Stimulated activated naive CD8-positive, alpha-beta T cell treated with anti-CD3 and anti-CD28 coated beads, Interleukin-15, amount 100 ng/mL, for 72 hours (primary cell): Measurements from ENCODE around the gene ESPL1.
A peak's percentile ranks its signal among the peaks of the same experiment; 100 is the strongest.
"Not testable (repeated sequence)": the region's sequence is repeated elsewhere in the genome, so short reads cannot be mapped to it uniquely, and the experiment has no call there.

Source experiments
- ATAC-seq: fragments of 150-1000 bp; cut with Tn5 transposase; 2 replicates; pipeline ENCODE4 v1.10.0; 2021; ENCODE audit warnings: mild to moderate bottlenecking, moderate library complexity
- DNase-seq, 2 donors: peaks; one replicate each; pipeline ENCODE4 v3.0.0; 2021 to 2022
- H3K27ac Mint-ChIP-seq, 2 donors: one replicate each; pipeline ENCODE4 v1.8.0; 2022; ENCODE audit warnings: mild to moderate bottlenecking in 2 of 2, mixed read lengths in 2 of 2, moderate library complexity in 2 of 2
- H3K27me3 Mint-ChIP-seq: one replicate; pipeline ENCODE4 v1.8.0; 2022; ENCODE audit warnings: mixed read lengths
- H3K4me1 Mint-ChIP-seq: one replicate; pipeline ENCODE4 v1.8.0; 2022; ENCODE audit warnings: mild to moderate bottlenecking, mixed read lengths
- H3K4me3 Mint-ChIP-seq, 2 donors: one replicate each; pipeline ENCODE4 v1.8.0; 2022; ENCODE audit warnings: mild to moderate bottlenecking in 2 of 2, mixed read lengths in 2 of 2, moderate library complexity in 1 of 2
- H3K9me3 Mint-ChIP-seq, 2 donors: one replicate each; pipeline ENCODE4 v1.8.0; 2022; ENCODE audit warnings: mixed read lengths in 2 of 2

Gene ESPL1

DNA sequence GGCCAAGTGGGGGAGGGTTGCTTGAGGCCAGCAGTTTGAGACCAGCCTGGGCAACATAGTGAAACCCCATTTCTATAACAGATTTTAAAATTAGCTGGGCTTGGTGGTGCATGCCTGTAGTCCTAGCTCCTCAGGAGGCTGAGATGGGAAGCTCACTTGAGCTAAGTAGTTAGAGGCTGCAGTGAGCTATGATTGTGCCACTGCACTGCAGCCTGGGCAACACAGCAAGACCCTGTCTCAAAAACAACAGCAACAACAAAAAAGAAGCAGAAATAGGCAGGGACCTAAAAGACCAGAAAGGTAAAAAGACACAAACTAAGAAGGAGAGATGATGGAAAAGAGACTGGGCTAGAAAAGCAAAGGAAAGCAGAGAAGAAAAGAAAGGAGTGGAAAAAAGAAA lies 64.2 kb downstream of the ESPL1 start:
- Mint-ChIP-seq H3K27me3 (peaks cover 77% of the 10 kb centered on the region), H3K4me1 (peaks cover 13% of the 10 kb centered on the region), H3K27ac (peak overlapping the region in 1 of 2 donors; percentile 5)
- not testable (repeated sequence) for ATAC-seq, H3K9me3 Mint-ChIP-seq, DNase-seq, H3K4me3 Mint-ChIP-seq

- H3K4me3 Mint-ChIP-seq = no peak overlapping the region
- peaks cover 12% of the 10 kb centered on the region for H3K4me1 Mint-ChIP-seq
- ATAC-seq (no peak), DNase-seq (no peak)
- no peaks in the 10 kb centered on the region for H3K9me3 Mint-ChIP-seq
- H3K27ac Mint-ChIP-seq = no peak overlapping the region
- peaks cover 77% of the 10 kb centered on the region for H3K27me3 Mint-ChIP-seq
Observed at GRCh38 chr12:53332744-53333143, 64.6 kb downstream of the ESPL1 start.

DNA sequence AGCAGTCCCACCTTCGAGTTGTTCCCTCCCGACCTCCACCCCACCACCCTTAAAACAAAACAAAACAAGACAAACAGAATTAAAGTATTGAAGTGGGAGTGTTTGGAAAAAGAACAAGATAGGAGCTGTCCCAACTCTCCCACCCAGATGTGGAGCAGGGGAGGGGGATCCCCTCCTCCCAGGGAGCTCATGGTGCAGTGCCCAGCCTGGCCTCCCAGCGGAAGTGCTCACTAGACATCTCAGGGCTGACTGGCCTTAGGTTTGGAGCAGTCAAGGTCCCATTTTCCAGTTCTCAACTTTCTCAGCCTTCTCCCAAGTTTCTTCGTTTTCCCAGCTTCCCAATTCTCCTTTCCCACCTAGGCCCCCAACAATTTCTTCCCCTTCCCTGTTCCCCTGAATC lies 65.2 kb downstream of the ESPL1 start:
- H3K4me3 Mint-ChIP-seq = no peak overlapping the region
- H3K27ac Mint-ChIP-seq = no peak overlapping the region
- DNase-seq = no peak
- H3K4me1 Mint-ChIP-seq = peaks cover 16% of the 10 kb centered on the region
- ATAC-seq = no peak
- H3K9me3 Mint-ChIP-seq = no peaks in the 10 kb centered on the region
- peaks cover 78% of the 10 kb centered on the region for H3K27me3 Mint-ChIP-seq

- no peak overlapping the region for H3K4me3 Mint-ChIP-seq
- no peaks in the 10 kb centered on the region for H3K9me3 Mint-ChIP-seq
- DNase-seq (no peak), ATAC-seq (no peak)
- H3K27me3 Mint-ChIP-seq = peaks cover 80% of the 10 kb centered on the region
- H3K4me1 Mint-ChIP-seq = peaks cover 18% of the 10 kb centered on the region
- no peak overlapping the region for H3K27ac Mint-ChIP-seq
Observed at GRCh38 chr12:53333845-53334244, 65.7 kb downstream of the ESPL1 start.

- ATAC-seq (no peak), DNase-seq (no peak)
- peaks cover 78% of the 10 kb centered on the region for H3K27me3 Mint-ChIP-seq
- peaks cover 18% of the 10 kb centered on the region for H3K4me1 Mint-ChIP-seq
- no peak overlapping the region for H3K4me3 Mint-ChIP-seq
- no peaks in the 10 kb centered on the region for H3K9me3 Mint-ChIP-seq
- H3K27ac Mint-ChIP-seq = no peak overlapping the region
Observed at GRCh38 chr12:53334822-53335221, 66.7 kb downstream of the ESPL1 start.

GRCh38 chr12:53336181-53336681 lies 68.1 kb downstream of the ESPL1 start, which contains the start of gene SP7:
Gene SP7, minus strand, starts transcription at chr12:53336354. Its CDS starts 708 bp downstream, at chr12:53335646.
- no peaks in the 10 kb centered on the region for H3K9me3 Mint-ChIP-seq
- H3K27ac Mint-ChIP-seq = peak within 1 kb of the TSS in 1 of 2 donors; percentile 16
- DNase-seq (no peak), ATAC-seq (peak; percentile 22)
- peaks cover 26% of the 10 kb centered on the region for H3K4me1 Mint-ChIP-seq
- H3K27me3 Mint-ChIP-seq = peaks cover 85% of the 10 kb centered on the region
- H3K4me3 Mint-ChIP-seq = no peak within 1 kb of the TSS

DNA sequence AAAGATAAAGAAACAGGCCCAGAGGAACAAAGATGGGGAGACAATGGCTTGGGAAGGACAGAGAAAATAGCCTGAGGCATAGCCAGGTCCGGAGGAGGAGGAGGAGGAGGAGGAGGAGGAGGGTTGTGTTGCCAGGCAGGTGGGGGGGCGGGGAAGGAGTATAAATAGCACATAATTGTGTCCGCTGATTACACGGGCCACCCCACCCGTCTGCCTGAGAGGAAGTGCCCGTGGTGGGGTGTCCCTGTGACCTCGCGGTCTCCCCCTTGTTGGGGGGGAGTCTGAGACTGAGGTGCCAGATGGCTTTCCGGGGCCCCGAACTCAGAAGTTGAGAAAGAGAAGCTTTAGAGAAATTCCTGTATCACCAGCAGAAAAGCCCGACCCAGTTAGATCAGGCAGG lies 69.9 kb downstream of the ESPL1 start:
- Mint-ChIP-seq H3K4me1 (peaks cover 26% of the 10 kb centered on the region), H3K27me3 (peaks cover 70% of the 10 kb centered on the region), H3K9me3 (no peaks in the 10 kb centered on the region), H3K27ac (peak overlapping the region in 1 of 2 donors; percentile 73), H3K4me3 (peak overlapping the region in 1 of 2 donors; percentile 7)
- ATAC-seq (no peak), DNase-seq (no peak)

DNA sequence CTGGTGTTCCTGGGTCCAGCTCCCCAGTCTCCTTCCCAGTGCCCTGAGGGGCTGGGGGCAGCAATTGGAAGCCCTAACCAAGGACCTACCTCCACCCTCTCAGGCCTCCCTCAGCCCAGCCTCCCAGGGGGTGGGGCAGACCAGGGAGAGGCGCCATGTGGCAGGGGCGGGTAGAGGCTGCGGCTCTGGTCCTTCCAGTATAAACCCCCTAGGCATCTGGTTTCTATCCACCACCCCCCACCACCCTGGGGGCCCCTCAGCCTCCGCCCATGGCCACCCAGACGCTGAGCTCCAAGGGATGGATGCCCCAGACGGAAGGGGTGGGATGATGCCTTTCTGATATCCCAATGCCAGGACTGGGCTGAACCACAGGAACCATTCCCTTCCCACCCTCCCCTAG lies 70.8 kb downstream of the ESPL1 start:
- peaks cover 61% of the 10 kb centered on the region for H3K27me3 Mint-ChIP-seq
- no peak overlapping the region for H3K27ac Mint-ChIP-seq
- no peaks in the 10 kb centered on the region for H3K9me3 Mint-ChIP-seq
- DNase-seq (no peak), ATAC-seq (peak; percentile 21)
- no peak overlapping the region for H3K4me3 Mint-ChIP-seq
- H3K4me1 Mint-ChIP-seq = peaks cover 33% of the 10 kb centered on the region

DNA sequence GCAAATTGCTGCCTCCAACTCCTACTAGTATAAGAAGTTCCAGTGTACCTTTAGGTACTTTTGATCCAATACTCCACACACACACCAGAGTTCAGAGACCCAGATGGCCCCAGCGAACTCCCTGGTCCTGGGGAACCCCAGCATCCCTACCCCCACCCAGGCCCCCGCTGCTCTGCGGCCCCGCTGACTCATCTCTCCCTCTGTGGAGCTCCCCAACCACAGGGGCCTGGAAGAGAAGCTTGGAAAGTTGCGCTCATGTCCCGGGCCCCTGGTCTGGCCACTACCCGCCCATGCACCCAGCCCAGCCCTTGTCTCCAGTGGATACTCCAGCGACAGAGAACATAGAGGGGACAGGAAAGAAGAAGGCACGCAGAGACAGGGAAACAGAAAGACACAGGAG lies 72.3 kb downstream of the ESPL1 start:
- DNase-seq = no peak
- H3K9me3 Mint-ChIP-seq = no peaks in the 10 kb centered on the region
- ATAC-seq = no peak
- H3K27me3 Mint-ChIP-seq = peaks cover 47% of the 10 kb centered on the region
- no peak overlapping the region for H3K27ac Mint-ChIP-seq
- H3K4me1 Mint-ChIP-seq = peaks cover 45% of the 10 kb centered on the region
- no peak overlapping the region for H3K4me3 Mint-ChIP-seq
